Activated CD4-positive, alpha-beta T cell treated with anti-CD3 and anti-CD28 coated beads for 1 hour (primary cell): ENCODE data around the gene NEGR1.

Experiments used
- DNase-seq: peaks from one replicate; pipeline ENCODE4 v3.0.0-alpha.2; 2020

NEGR1 gene

DNA sequence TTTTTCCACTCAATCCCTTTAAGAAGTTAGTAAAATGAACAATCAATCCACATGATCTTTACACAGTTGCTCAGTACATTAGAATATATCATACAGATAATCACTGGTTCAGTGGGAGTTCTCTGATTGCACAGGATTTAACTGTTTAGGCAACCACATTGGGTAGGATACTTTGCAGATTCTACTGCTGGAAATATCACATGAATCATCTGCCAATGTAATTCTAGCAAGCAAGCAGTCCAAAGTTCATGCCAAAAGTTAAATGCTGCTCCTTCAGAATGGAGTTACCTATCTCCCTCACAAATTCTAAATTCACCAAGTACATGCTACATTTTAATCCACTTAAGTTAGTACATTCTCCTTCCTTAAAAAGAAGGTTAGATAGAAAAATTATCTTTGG lies 52.4 kb downstream of the NEGR1 start:
- no peak for DNase-seq

GRCh38 chr1:72227667-72228066 lies 54.7 kb downstream of the NEGR1 start:
- DNase-seq, result no peak

DNA sequence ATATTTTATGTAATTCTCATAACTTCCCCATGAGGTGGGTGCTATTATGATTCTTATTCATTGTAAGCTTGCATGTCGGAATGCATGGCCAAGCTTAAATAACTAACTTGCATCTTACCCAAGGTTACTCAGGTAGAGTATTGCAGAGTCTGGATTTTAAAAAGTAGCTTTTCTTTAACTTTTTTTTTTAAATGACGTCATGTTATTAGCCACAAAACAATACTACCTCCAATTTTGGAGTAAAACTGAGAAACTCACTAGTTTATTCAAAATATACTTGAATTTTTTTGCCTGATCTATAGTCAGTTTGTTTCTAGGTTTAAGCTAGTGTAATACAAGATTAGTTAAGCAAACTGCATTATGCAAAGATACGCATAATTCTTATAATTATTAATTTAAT lies 57.8 kb downstream of the NEGR1 start:
- DNase-seq, result no peak

GRCh38 chr1:72221811-72222210 lies 60.5 kb downstream of the NEGR1 start:
- DNase-seq, result no peak

- DNase-seq, result no peak
Observed at GRCh38 chr1:72218141-72218739, 64.1 kb downstream of the NEGR1 start.

- DNase-seq, result no peak
Observed at GRCh38 chr1:72207059-72207458, 75.3 kb downstream of the NEGR1 start.

GRCh38 chr1:72202761-72203160 lies 79.6 kb downstream of the NEGR1 start:
- DNase-seq, result no peak

- DNase-seq, result no peak
Observed at GRCh38 chr1:72197786-72198185, 84.6 kb downstream of the NEGR1 start.

GRCh38 chr1:72186733-72187307 lies 95.5 kb downstream of the NEGR1 start:
- DNase-seq, result no peak

- no peak for DNase-seq
Observed at GRCh38 chr1:72184099-72184701, 98.1 kb downstream of the NEGR1 start.

- DNase-seq, result no peak
Observed at GRCh38 chr1:72182859-72183258, 99.5 kb downstream of the NEGR1 start.

DNA sequence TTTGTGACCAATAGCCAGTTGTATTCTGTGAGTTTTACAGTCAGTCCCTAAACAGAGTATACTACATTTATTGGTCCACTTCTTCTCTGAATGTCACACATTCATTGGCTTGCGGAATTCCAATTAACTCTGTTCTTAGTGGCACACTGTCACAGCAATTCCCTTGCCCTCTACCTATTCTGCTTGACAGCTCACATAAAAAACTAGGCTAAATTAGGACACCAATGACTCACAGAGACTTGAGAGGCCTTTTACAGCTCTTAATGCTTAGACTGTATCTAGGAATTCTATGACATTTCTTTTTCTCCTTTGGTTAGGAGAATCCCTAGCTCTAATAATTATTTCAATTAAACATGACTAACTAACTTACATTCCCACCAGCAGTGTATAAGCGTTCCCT lies 104.1 kb downstream of the NEGR1 start:
- DNase-seq, result no peak

- no peak for DNase-seq
Observed at GRCh38 chr1:72177711-72178110, 104.6 kb downstream of the NEGR1 start.

DNA sequence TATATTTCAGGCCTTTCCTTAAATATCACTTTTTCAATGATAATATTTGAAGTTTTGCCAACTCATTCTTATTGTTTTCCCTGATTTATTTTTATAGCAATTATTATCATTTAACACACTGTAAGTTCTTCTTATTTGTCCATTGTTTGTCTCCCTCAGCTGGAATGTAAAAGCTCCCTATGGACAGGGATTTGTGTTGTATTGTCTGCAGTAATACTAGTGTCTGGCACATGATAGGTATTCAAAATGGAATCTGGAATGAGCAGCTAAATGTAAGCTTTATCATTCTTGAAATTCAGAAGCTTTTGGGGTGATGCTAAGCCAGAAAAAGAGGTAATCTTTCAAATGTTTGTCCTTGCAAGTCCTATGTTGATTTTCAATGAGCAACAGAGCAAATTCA lies 112.1 kb downstream of the NEGR1 start:
- no peak for DNase-seq

DNA sequence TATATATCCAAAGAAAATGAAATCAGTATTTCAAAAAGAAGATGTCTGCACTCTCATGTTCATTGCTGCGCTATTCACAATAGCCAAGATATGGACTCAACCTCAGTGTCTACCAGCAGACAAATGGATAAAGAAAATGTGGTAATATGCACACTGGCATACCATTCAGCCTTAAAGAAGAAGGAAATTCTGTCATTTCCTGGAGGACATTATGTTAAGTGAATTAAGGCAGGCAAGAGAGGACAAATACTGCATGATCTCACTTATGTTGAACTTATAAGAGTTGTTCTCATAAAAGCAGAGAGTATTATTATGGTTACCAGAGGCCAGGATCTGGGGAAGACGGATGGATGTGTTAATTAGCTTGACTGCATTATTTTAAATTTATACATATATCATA lies 115.9 kb downstream of the NEGR1 start:
- DNase-seq, result no peak

- no peak for DNase-seq
Observed at GRCh38 chr1:72150508-72150907, 131.8 kb downstream of the NEGR1 start.

DNA sequence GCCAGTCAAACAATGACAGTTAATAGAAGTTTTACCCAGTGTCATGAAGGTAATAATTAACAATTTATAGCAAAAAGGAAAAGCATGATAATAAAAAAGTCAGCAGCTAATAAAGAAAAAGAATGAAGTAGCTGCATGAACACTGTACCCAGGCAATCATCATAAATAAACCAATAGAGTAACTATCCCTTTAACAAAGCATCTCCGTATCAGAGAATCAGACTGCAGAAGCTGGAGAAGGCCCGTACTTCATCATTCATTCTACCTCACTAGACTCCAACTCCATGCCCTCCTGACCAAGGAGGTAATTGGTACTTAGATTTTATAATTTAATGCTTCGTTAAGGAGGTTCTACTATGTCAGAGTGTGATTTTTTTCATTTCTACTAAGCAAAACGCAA lies 140.5 kb downstream of the NEGR1 start:
- no peak for DNase-seq

DNA sequence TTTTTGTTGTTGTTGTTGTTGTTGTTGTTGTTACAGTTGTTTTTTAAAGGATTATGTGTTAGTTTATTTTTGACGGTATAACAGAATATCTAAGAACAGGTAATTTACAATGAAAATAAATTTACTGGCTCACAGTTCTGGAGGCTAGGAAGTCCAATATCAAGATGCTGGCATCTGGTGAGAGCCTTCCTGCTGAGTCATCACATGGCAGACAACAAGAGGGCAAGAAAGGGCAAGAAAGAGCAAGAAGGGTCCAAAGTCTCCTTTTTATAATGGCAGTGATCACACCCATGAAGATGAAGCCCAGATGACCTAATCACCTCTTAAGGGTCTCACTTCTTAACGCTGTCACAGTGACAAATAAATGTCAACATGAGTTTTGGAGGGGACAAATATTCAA lies 142.1 kb downstream of the NEGR1 start:
- no peak for DNase-seq

DNA sequence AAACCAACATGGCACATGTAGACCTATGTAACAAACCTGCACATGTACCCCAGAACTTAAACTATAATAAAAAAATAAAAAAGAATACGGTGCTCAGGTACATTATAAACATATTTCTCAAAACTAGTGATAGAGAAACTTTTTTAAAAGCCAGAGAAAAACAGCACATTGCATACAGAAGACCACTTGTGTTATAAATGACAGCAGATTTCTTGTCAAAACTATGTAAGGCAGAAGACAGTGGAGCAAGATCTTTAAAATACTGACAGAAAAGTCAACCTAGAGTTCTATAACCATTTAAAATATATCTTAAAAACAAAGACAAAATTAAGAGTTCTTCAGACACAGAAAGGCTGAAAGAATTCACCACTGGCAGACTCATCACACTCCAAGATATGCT lies 144.7 kb downstream of the NEGR1 start:
- no peak for DNase-seq

GRCh38 chr1:72129869-72130268 lies 152.5 kb downstream of the NEGR1 start:
- no peak for DNase-seq

GRCh38 chr1:72122099-72122880 lies 160.0 kb downstream of the NEGR1 start:
- no peak for DNase-seq

DNA sequence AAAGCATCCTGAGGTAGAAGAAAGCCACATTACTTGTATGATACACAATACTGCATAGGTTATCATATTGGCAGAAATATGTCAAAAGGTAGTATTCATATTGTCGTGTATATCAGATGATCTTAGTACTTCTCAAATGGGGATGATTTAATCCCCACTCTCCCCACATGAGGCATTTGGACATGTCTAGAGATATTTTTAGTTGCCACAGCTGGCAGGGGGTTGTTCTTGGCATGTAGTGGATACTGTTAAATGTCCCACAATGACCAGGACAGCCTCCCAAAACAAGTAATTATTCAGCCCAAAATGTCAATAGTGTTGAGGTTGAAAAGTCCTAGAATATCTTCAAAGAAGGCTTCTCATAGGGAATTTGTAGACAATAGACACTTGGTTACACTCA lies 162.8 kb downstream of the NEGR1 start:
- DNase-seq, result no peak

DNA sequence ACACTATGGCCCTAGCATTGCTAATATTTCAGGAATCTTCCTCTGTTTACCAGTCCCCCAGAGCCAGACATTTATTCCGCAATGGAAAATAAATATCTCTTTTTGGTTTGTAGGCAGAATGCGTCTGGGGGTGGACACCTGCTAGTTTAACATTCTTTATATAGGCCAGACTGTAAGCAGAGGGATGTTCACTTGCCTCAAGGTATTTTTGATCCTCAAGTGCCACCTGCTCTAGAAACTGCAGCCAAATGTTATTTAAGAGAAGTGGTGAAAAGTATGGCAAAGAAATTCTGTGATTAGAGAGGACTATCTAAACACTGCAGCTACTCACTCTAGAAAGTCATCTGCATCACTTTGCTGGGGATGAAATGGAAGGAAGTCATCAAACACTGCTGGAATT lies 164.7 kb downstream of the NEGR1 start:
- DNase-seq, result no peak

DNA sequence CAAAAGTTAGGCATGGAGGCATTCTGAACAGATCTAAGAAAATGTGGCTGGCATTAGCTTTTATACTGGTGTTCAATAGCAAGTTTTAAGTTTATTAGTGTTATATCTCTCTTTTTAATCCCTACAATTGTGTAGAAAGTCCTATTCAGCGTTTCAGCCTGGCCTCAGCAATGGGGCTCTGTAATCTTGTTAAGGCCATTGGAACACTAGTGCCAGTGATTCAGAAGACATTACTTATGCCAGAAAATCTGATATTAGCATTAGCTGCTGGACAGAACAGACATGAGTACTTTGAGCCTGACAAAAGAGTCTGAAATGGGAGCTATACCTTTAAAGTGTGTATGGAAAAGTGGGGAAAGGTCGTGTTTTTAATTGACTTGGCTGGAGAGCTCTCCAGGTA lies 167.0 kb downstream of the NEGR1 start:
- DNase-seq, result no peak
